Amniotic epithelial cell (primary cell): ENCODE results near the gene CRACR2B.

Experiments
- DNase-seq: peaks from one replicate; pipeline ENCODE4 v3.0.0-alpha.2; 2010; ENCODE audit warnings: low read depth

Gene CRACR2B

DNA sequence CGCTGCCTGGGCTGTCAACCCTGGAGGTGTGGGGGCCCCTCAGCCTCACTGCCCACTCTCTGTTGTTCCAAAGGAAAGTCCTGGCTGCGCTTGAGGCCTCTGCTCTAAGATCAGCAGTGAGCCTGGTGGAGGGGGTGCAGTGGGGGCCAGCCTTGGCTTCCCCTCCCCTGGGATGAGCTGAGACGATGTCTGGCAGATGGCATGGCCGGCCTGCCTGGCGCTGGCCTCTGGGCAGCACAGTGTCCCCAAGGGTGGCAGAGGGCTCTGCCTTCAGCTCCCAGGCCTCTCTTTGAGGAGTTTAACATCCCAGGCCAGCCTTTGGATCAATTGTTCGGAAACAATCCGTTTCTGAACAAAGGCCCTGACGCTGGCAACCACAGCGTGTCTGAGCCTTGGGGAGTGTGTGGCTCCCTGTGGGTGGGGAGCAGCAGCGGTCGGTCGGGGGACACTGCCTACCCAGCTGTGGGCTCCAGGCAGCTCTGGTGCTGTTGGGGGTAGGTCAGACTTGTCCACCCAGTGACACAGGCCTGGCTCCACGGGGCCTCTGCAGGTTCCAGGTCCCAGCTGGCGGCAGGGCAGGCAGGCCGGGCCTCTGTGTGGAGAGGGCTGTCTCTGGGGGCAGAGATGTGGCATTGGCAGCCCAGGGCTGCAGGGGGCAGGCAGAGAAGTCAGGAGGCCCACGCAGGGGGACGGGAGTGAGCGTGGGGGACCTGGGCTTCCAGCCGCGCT lies 27.0 kb downstream of the CRACR2B start:
- no peak for DNase-seq

DNA sequence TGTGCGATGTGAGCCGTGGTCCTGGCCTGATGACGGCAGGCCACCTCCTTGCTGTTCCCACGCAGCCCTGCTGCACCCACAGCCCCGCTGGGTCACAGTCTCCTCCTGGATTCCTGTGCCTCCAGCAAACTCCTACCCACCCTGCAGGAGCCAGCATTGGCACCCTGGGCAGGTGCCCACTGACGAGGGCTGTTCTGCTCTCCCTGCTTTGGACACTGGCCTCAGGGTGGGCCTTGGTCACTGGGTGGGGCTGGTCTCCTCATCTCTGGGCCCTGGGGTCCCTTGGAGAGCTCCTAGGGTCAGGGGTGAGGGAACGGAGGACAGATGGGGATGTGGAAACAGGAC lies 27.6 kb downstream of the CRACR2B start:
- DNase-seq = no peak

DNA sequence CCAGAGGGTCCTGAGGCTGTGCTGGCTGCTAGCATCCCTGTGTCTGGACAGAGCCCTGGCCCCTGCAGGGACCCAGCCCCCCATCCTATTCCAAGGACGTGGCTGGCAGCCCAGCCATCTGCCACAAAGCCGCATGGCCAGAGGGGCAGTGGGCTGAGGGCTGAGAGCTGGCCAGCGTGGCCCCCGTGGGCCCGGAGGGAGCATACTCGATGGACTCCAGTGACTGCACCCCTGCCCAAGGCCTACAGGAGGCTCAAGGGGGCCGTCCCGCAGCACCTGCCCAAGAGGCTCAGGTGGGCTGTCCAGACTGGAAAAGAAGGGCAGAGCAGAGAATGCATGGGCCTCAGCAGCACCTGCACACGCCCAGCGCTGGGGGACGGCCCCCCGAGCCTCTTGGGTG lies 28.1 kb downstream of the CRACR2B start:
- DNase-seq = no peak

DNA sequence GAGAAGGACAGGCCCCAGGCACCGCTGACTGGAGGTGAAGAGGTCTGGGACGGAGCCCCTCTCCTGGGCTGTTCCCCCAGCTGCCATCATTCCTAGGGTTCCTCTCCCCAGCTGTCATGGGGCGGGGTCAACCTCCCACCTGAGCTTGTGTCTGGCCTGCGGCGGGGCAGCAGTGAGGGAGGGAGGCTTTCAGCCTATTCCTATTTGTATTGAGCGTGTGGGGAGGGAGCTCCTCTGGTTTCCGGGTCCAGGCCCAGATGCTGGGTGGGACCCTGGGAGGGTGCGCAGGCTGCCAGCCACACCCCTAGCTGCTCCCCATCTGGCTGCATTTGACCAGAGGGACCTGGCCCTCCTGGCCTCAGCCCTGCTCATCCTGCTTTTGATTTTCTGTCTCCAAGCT lies 28.7 kb downstream of the CRACR2B start:
- no peak for DNase-seq

GRCh38 chr11:858053-858761 lies 30.5 kb downstream of the CRACR2B start:
- DNase-seq = no peak

DNA sequence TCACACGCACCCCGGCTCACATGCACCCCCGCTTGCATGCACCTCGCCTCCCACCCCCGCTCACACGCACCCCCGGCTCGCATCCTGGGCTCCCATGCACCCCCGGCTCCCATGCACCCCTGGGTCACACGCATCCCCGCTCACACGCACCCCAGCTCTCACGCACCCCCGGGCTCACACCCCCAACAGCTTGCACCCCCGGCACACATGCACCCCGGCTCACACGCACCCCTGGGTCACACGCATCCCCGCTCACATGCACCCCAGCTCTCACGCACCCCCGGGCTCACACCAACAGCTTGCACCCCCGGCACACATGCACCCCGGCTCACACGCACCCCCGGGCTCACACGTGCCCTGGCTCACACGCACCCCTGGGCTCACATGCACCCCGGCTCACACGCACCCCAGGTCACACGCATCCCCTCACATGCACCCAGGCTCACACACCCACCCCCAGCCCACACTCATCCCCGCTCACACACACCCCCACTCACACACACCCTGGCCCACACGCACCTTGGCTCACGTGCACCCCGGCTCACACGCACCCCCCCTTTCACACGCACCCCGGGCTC lies 31.1 kb downstream of the CRACR2B start:
- no peak for DNase-seq

DNA sequence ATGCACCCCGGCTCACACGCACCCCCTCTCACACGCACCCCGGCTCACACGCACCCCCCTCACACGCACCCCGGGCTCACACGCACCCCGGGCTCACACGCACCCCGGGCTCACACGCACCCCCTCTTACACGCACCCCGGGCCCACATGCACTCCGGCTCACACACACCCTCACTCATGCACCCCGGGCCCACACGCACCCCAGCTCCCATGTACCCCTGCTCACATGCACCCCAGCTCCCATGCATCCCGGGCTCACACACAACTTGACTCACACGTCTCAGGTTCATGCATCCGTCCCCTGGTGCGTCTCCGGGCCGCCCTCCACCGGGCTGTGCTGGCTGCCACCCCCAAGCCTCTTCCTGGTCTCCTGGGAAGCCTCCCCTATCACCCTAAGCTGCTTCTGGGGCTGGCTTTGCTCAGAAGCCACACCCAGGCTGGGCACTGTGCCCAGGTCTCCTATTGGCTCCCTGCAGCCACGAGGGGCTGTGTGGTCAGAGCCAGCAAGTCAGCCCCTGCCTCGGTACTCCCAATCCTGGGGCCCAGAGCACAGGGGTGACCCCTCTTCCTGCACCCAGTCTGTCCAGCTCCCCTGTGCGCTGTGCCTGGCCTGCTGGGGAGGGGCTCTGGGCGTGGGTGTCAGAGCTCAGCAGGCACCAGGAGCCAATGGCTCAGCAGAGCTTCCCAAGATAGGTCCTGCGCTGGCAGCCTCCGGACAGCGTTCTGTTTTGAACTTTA lies 31.8 kb downstream of the CRACR2B start:
- DNase-seq = peak; percentile 93

- no peak for DNase-seq
Measured at GRCh38 chr11:860234-861104, 32.8 kb downstream of the CRACR2B start.

- no peak for DNase-seq
Measured at GRCh38 chr11:861105-861479, 33.4 kb downstream of the CRACR2B start.

GRCh38 chr11:862081-862661 lies 34.5 kb downstream of the CRACR2B start:
- DNase-seq = no peak

GRCh38 chr11:862696-863022 lies 34.9 kb downstream of the CRACR2B start:
- DNase-seq = no peak

DNA sequence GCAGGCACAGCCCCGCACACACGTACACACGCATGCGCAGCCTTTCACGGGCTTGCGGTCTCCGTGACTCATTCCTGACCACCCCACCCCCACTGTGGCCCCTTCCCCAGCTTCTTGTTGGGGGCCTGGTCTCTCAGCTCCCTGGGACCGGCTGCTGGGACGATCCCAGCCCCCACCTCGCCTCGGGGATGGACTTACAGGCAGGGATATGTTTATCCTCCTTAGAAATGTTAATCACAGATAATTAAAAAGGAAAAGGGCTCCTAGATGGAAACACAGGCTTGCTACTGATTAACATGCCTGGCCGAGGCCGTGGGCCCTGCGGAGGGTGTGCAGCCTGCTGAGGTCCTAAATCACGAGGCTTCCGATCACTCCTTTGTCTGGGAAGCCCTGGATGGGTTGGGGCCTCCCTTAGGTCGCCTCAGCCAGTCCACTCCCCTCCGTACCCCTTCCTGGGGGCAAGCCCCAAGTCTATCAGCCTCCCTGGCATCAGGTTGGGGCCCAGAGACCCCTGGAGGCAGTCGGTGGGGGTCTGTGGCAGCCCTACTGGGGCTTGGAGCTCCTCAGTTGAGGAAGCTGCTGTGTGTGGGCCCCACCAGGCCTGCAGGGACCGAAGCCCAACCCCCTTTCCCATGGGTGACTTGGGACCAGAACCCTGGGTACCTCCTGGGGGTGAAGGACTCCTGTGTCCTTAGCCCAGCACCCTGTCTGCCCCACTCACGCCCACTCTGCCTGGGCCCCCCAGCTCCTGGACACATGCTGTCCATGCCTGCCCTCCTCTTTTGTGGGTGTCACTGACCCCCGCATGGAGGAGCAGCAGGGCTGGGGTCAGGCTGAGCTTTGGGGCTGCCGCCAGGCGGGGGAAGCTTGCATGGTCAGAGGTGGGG lies 35.5 kb downstream of the CRACR2B start:
- DNase-seq = peak; percentile 51

DNA sequence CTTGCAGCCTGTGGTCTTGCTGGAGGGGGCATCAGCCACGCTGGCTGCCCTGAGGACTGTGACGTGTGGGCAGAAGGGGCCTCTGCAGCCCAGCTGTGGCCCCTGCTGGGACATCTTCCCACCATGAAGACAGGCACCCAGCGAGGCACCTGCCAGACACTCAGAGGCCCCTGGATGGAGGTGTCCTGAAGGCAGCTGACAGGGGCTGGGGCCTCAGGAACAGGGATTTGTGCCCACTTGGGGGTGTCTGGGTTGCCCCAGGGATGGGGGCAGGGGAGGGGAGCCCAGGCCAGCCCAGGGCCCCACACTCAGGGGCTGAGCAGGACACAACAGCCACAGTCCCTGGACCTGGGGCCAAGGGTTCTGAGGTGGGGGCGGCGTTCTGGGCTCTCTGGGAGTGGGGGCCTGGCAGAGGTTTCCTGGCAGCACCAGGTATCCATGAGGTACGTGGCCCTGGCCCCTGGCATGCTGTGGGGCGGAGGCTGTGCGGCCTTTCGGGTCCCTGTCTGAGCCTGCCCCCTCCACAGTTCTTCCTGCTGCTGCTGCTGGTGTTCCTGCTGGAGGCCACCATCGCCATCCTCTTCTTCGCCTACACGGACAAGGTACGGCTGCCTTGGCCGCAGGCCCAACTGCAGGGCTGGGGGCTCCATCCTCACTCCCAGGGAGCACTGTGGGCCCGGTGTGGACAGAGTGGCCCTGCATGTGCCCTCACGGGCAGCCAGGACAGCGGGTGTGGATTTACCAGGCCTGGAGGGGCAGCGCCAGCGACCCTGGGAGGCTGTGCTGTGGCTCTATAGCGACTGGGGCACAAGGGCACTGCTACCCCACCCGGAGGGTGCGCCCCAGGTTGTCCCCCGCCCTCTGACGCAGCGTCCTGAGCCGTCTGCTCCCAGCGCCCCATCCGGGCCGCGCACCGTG lies 36.5 kb downstream of the CRACR2B start:
- no peak for DNase-seq

GRCh38 chr11:864898-865297 lies 37.2 kb downstream of the CRACR2B start:
- no peak for DNase-seq

GRCh38 chr11:865462-866430 lies 38.0 kb downstream of the CRACR2B start:
- DNase-seq = no peak

GRCh38 chr11:866481-866880 lies 38.8 kb downstream of the CRACR2B start:
- DNase-seq = no peak

- DNase-seq = no peak
Measured at GRCh38 chr11:867856-868358, 40.2 kb downstream of the CRACR2B start.

GRCh38 chr11:868394-868793 lies 40.7 kb downstream of the CRACR2B start:
- no peak for DNase-seq
